EL (cell line): ENCODE data around the gene ITPR1.
A peak's percentile ranks its signal among the peaks of the same experiment; 100 is the strongest.

Experiments
- DNase-seq: peaks from one replicate; pipeline ENCODE4 v3.0.0-alpha.2; 2016

The ITPR1 gene

DNA sequence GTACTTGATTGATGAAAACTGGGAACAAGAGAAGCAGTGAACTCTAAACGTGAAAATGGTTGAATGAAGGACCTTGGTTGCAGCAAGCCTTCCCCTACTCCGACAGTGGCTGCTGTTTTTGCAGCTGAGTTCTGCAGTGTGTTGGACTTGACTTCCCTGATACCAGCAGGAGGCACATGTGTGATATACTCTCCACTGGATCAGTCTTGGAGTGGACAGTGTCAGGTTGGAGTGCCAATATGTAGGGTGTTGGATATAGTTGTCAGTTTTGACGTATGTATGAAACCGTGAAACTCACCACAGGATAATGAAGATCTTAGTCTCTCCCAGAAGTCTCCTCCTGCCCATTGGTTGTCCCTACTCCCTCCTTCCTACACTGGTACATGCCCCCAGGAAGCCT is 106.5 kb downstream of the ITPR1 start:
- no peak for DNase-seq

- DNase-seq = no peak
These were observed 107.3 kb downstream of the ITPR1 start for GRCh38 chr3:4600493-4600892.

- DNase-seq = no peak
These were observed 108.7 kb downstream of the ITPR1 start for GRCh38 chr3:4601892-4602291.

DNA sequence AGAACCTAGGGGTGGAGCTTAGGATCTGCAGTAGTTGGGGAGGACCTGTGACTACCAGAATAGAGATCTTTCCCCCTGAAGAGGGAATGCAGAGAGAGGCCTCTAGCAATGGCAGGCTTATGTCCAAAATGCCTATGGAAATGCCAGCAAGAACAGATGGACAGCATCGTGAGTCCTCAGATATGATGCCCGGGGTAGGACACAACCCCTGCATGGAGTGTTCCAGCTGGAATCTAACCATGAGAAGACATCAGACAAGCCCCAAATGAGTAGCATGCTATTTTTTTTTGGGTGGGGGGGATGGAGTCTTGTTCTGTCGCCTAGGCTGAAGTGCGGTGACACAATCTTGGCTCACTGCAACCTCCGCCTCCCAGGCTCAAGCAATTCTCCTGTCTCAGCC is 111.5 kb downstream of the ITPR1 start:
- no peak for DNase-seq

DNA sequence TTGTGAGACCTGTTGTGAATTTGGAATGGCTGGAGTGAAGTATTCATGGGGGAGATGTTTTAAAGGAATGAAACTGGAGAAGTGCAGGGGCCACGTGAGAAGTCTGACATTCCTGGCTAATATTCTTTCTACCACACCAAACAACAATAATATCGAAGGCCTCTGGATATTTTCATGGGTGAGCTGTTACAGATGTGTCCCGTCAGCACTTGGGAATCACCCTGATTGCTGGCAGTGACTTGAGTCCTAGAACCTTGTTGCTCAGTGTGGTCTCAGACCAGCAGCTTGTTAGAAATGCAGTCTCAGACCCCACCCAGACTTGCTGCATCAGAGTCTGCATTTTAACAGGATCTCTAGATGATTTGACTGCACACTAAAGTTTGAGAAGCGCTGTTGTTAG is 113.8 kb downstream of the ITPR1 start:
- DNase-seq = no peak

GRCh38 chr3:4613366-4613765 is 120.2 kb downstream of the ITPR1 start:
- DNase-seq = no peak

DNA sequence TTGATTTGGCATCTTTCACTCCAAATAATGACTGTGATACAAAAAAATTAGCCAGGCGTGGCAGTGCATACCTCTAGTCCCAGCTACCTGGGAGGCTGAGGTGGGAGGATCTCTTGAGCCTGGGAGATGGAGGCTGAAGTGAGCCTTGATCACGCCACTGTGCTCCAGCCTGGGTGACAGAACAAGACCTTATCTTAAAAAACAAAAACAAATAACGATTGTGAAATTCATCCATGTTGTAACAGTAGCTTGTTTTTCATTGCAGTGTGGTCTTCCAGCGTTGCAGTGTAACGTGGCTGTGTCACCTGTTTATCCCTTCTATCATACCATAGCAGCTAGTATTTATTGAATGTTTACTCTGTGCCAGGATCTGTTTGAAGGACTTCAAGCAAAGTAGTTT is 120.9 kb downstream of the ITPR1 start:
- DNase-seq = no peak

DNA sequence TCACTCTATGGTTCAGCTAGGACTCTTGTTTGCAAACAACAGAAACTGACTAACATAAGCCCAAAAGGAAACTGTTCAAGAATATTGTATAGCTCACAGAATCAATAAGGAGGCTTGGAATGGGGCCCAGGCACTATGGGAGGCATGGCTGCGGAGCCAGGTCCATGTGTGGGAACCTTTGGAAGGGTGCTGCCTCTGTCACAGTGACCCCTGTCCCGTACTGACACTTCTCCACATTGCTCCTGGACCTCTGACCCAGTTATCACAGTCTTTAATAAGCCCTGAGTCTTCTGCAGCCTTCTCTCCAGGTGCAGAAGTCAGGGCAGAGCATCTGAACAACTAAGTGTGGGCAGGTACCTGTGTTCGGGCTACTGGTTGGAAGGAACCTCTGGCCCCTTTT is 121.8 kb downstream of the ITPR1 start:
- DNase-seq = no peak

DNA sequence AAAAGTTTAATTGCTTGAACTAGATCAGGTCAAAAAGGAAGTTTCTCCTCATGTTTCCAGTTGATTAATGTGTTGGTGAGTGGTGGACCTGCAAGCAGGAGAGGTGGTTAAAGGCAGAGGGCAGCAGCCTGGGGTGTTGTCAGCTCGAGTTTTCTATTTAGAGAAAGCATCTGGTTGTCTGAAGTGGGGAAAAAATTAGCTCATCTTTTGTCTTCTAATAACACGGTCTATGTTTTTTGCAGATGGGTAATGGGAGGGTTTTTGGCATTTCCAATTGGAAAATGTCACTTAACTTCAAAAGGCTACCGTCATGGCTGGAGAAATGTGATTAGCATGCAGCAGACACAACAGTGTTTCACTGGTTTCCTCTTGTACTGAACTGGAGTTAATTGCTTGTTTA is 122.6 kb downstream of the ITPR1 start:
- no peak for DNase-seq

- no peak for DNase-seq
These were observed 130.4 kb downstream of the ITPR1 start for GRCh38 chr3:4623421-4623999.

DNA sequence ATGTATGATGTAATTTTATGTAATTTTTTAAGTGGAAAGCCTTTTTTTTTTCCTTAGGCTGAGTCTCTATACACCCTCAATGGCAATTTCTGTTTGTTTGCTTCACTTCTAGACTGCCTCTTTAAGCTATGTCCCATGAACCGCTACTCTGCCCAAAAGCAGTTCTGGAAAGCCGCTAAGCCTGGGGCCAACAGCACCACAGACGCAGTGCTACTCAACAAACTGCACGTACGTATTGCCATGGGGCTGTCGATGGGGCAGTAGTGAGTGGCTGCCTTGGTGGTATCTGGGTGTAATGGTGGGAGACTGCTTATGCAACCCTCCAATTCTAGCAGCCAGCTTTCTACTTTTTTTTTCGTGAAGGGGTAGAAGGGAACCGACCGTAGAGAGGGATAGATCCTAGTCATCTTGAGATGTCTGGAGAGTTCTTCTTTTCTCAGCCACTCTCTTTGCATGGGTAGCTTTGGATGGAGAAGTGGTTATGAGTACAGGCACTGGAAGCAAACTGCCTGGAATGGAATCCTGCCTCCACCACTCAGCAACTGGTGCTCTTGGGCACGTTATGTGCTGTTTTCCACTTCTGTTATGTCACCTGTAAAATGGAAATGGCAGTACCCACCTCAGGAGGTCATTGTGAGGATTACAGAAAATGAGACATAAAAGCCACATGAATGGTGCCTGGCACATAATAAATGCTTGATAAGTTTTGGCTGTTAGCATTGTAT is 134.7 kb downstream of the ITPR1 start:
- no peak for DNase-seq

- no peak for DNase-seq
These were observed 136.2 kb downstream of the ITPR1 start for GRCh38 chr3:4629095-4630007.

DNA sequence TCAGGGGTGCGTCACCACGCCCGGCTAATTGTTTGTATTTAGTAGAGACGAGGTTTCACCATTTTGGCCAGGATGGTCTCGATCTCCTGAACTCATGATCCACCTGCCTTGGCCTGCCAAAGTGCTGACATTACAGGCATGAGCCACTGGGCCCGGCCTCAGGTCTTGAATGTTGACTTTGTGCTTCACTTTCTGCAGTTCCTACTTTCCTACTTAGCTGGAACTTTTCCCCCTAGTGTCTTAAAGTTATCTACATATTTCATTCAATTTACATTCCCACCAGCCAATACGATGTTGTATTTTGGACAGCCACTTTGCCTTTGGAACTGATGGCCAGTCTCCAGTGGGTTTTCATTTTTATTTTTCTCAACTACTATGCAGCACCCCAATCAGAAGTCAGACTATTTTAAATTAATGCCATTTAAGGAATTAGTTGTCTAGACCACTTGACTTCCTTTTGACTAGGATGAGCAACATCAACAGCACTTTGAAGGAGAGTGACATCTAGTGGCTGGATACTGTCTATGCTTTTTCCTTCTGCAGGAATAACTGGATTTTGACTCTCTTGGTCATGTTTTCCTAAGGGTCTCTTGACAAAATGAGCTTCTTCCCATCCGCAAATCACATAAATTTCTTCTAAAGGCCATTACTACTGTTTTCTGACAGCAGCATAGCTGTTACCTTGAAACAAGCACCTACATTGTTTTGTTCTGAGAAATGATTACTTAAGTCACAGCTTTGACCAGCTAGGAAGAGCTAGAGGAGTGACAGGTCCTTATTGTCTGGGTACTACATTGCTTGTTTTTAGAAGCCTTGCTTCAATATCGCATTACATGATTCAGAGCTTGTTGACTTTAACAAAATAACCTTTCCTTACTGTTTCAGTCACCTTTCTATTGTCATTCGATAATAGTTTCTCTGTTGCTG is 140.2 kb downstream of the ITPR1 start:
- peak; percentile 46 for DNase-seq

- DNase-seq = no peak
These were observed 141.7 kb downstream of the ITPR1 start for GRCh38 chr3:4634894-4635293.

- no peak for DNase-seq
These were observed 144.1 kb downstream of the ITPR1 start for GRCh38 chr3:4637265-4637664.

GRCh38 chr3:4641863-4642563 is 148.9 kb downstream of the ITPR1 start:
- no peak for DNase-seq

DNA sequence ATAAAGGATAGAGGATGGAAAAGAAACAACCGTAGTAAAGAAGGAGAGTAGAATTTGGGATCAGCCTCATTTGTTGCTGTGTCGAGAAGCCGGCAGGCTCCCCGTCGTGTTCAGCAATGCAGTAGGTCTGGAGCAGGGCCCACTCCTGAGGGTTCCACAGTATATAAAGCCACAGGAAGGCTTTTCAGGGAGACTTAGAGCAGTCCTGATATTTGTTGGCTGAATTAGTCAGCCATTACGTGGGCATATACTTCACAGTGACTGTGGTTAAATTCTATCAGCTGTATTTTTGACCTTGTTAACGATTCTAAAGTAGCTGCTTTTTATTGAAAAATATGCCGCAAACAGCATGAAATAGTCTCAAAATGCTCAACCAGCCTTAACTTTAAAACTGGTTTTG is 149.5 kb downstream of the ITPR1 start:
- no peak for DNase-seq

- DNase-seq = no peak
These were observed 150.9 kb downstream of the ITPR1 start for GRCh38 chr3:4643904-4644547.

GRCh38 chr3:4644951-4645350 is 151.8 kb downstream of the ITPR1 start:
- no peak for DNase-seq

DNA sequence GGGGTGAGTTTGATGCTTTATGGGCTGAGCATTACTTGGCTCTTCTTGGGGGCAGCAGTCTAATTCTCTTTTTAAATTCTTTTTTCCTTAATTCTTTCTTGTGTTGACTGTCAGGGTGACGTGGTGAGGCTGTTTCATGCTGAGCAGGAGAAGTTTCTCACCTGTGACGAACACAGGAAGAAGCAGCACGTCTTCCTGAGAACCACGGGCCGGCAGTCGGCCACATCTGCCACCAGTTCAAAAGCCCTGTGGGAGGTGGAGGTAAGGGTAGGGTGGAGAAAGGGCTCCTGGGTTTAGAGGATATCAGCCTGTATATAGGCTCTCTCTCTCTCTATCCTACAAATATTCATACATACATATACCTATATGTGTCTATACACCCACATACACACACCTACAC is 152.3 kb downstream of the ITPR1 start:
- no peak for DNase-seq

GRCh38 chr3:4647411-4647810 is 154.3 kb downstream of the ITPR1 start:
- no peak for DNase-seq
